NB4 (cell line): ENCODE measurements around the gene RPRML.

ENCODE experiments used
- CTCF ChIP-seq: IDR thresholded peaks from one replicate; pipeline ENCODE4 v1.5.1; 2012; ENCODE audit warnings: low read depth, low read length
- TF ChIP-seq, protein P1 (sequence below): IDR thresholded peaks from 2 replicates; pipeline ENCODE4 v1.6.1; 2011; ENCODE audit warnings: low read depth, low read length

- no peak for TF ChIP-seq CTCF
- TF ChIP-seq, protein P1, sequence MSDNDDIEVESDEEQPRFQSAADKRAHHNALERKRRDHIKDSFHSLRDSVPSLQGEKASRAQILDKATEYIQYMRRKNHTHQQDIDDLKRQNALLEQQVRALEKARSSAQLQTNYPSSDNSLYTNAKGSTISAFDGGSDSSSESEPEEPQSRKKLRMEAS, result no peak
Observed at GRCh38 chr17:46935658-46936266, 43.3 kb downstream of the RPRML start.
